Esophagus squamous epithelium (tissue), 4 donors: ENCODE measurements around the gene CDK12.

Experiments
- POLR2A ChIP-seq, 4 donors: fragments of 450-650 bp; IDR thresholded peaks; one replicate each; pipeline ENCODE4 v1.6.1; 2017; ENCODE audit warnings: antibody characterized with exemption in 4 of 4, mild to moderate bottlenecking in 4 of 4, moderate library complexity in 3 of 4
- TF ChIP-seq, protein P1 (sequence below), 6 experiments: fragments of 450-650 bp in 4 of 6; fragments of 200-600 bp in 2 of 6; sonication (generic) in 2 of 6; IDR thresholded peaks; one replicate each; pipeline ENCODE4 v1.5.1; 2016 to 2019; ENCODE audit warnings: antibody characterized with exemption in 6 of 6, mild to moderate bottlenecking in 4 of 6, moderate library complexity in 4 of 6

- TF ChIP-seq, protein P1, sequence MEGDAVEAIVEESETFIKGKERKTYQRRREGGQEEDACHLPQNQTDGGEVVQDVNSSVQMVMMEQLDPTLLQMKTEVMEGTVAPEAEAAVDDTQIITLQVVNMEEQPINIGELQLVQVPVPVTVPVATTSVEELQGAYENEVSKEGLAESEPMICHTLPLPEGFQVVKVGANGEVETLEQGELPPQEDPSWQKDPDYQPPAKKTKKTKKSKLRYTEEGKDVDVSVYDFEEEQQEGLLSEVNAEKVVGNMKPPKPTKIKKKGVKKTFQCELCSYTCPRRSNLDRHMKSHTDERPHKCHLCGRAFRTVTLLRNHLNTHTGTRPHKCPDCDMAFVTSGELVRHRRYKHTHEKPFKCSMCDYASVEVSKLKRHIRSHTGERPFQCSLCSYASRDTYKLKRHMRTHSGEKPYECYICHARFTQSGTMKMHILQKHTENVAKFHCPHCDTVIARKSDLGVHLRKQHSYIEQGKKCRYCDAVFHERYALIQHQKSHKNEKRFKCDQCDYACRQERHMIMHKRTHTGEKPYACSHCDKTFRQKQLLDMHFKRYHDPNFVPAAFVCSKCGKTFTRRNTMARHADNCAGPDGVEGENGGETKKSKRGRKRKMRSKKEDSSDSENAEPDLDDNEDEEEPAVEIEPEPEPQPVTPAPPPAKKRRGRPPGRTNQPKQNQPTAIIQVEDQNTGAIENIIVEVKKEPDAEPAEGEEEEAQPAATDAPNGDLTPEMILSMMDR (IDR thresholded peaks at IDR 0.05): no peak
- TF ChIP-seq POLR2A (IDR thresholded peaks at IDR 0.05): no peak
Measured at GRCh38 chr17:39569126-39569525, 107.8 kb downstream of the CDK12 start.
